PFSK-1 (cell line): ENCODE data around the gene PDAP1.

Experiments used
- FOXP2 ChIP-seq: optimal IDR thresholded peaks from 2 replicates; pipeline ENCODE3; 2011; ENCODE audit warnings: borderline replicate concordance, control low read depth, inconsistent platforms; ENCODE audit not compliant: insufficient read depth; ENCODE audit errors: extremely low read length, extremely low read depth
- POLR2AphosphoS5 ChIP-seq: IDR thresholded peaks from 2 replicates; pipeline ENCODE4 v1.6.1; 2012; ENCODE audit warnings: low read depth, mild to moderate bottlenecking, control low read depth, low read length, moderate library complexity
- SIN3A ChIP-seq: IDR thresholded peaks from 2 replicates; pipeline ENCODE4 v1.6.1; 2012; ENCODE audit warnings: mild to moderate bottlenecking, low read length, moderate library complexity, borderline replicate concordance; ENCODE audit not compliant: insufficient read depth
- TAF1 ChIP-seq: IDR thresholded peaks from 2 replicates; pipeline ENCODE4 v1.6.1; 2012; ENCODE audit warnings: low read length, control low read depth, borderline replicate concordance; ENCODE audit not compliant: insufficient read depth
- TF ChIP-seq, protein P1 (sequence below), 2 experiments: IDR thresholded peaks; 2 replicates each; pipeline versions ENCODE4 v1.6.1 to v1.8.0; 2011 to 2012; ENCODE audit warnings: low read depth in 2 of 2, low read length in 2 of 2, control low read depth in 1 of 2, inconsistent platforms in 1 of 2, mild to moderate bottlenecking in 1 of 2, moderate library complexity in 1 of 2; ENCODE audit not compliant: insufficient read depth in 1 of 2

- TF ChIP-seq, protein P1, sequence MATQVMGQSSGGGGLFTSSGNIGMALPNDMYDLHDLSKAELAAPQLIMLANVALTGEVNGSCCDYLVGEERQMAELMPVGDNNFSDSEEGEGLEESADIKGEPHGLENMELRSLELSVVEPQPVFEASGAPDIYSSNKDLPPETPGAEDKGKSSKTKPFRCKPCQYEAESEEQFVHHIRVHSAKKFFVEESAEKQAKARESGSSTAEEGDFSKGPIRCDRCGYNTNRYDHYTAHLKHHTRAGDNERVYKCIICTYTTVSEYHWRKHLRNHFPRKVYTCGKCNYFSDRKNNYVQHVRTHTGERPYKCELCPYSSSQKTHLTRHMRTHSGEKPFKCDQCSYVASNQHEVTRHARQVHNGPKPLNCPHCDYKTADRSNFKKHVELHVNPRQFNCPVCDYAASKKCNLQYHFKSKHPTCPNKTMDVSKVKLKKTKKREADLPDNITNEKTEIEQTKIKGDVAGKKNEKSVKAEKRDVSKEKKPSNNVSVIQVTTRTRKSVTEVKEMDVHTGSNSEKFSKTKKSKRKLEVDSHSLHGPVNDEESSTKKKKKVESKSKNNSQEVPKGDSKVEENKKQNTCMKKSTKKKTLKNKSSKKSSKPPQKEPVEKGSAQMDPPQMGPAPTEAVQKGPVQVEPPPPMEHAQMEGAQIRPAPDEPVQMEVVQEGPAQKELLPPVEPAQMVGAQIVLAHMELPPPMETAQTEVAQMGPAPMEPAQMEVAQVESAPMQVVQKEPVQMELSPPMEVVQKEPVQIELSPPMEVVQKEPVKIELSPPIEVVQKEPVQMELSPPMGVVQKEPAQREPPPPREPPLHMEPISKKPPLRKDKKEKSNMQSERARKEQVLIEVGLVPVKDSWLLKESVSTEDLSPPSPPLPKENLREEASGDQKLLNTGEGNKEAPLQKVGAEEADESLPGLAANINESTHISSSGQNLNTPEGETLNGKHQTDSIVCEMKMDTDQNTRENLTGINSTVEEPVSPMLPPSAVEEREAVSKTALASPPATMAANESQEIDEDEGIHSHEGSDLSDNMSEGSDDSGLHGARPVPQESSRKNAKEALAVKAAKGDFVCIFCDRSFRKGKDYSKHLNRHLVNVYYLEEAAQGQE (IDR thresholded peaks at IDR 0.05; ENCODE audit: insufficient read depth in 1 of 2, low read depth in 2 of 2, low read length in 2 of 2) = no peak
- TF ChIP-seq POLR2AphosphoS5 (no peak), FOXP2 (no peak), TAF1 (no peak), SIN3A (no peak)
These were observed 56.1 kb downstream of the PDAP1 start for GRCh38 chr7:99352247-99352646.
